HL-60/S4 treated with phorbol 12-myristate 13-acetate at 8.2 ng/mL for 4 days and 3 days (cell line): Measurements from ENCODE around the gene ARID3A.
"Not testable (repeated sequence)": the region's sequence is repeated elsewhere in the genome, so short reads cannot be mapped to it uniquely, and the experiment has no call there.

ENCODE experiments used
- in situ Hi-C: fragments of 300-500 bp; cut with MboI; formaldehyde crosslinking; loops from 2 replicates; pipeline ENCODE4 v1.15.0; 2022; ENCODE audit warnings: low sequenced_read_pairs

The ARID3A gene

DNA sequence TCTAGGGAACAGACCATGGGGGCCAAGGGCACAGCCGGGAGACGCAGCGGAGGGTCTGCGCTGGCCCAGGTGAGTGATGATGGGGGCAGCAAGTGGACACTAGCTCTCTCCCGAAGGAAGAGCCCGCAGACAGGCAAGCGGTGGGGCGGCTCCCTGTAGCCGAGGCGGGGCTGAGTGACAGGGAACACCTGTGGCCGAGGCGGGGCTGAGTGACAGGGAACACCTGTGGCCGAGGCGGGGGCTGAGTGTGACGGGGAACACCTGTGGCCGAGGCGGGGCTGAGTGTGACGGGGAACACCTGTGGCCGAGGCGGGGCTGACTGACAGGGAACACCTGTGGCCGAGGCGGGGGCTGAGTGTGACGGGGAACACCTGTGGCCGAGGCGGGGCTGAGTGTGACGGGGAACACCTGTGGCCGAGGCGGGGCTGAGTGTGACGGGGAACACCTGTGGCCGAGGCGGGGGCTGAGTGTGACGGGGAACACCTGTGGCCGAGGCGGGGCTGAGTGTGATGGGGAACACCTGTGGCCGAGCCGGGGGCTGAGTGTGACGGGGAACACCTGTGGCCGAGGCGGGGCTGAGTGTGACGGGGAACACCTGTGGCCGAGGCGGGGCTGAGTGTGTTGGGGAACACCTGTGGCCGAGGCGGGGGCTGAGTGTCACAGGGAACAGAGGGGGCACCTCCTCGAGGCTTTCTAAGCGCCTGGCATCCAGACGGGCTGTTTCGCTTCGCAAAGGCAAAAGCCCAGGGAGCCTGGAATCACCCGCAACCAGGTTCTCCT is 34.2 kb upstream of the ARID3A start:
- in situ Hi-C loops: not testable (repeated sequence)

- in situ Hi-C loops: no loop called here
Observed at GRCh38 chr19:892243-892893, 33.5 kb upstream of the ARID3A start.

GRCh38 chr19:892894-893689 is 32.7 kb upstream of the ARID3A start, which contains the start of the genes MED16 and RNU6-9:
TSS of gene MED16 (minus strand) at chr19:893187. CDS start at chr19:891131, 2,056 bp downstream.
TSS of gene RNU6-9 (plus strand) at chr19:893484.
- in situ Hi-C loops: no loop called here

DNA sequence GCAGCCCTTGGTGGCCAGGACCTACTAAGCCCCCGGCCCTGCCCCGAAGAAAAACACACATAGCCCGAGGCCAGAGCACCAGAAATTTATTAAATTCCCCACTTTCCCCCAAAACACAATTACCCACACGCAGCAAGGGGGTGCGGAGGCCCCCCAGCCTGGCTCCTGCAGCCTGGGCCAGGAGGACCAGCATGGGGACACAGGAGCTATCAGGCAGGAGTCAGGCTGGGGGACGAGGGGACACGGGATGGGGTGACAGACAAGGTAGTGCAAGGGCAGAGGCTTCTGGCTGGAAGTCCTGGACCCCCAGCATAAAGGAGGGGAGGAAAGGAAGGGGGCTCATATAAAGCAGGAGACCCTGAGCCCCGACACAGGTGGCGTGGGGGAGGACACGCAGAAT is 29.4 kb upstream of the ARID3A start:
- in situ Hi-C loops: no loop called here

DNA sequence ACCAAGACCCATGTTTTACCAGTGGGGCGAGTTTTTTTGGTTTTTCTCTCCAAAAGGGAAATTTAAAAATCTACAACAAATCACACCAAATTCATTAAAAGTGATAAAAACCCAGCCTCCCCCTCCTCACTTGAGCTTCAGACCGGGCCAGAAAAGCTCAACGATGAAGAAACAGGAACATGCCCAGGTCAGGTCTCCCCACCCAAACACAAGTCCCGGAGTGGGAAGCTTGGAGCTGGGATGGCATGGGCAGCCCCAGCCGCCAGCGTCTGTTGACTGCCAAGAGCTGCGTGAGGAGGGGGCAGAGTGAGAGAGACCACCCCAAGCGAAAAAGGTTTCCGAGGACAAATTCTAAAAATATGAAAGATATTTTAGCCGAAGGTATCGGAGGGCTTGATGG is 28.8 kb upstream of the ARID3A start:
- in situ Hi-C loops: no loop called here

GRCh38 chr19:897442-898039 is 28.3 kb upstream of the ARID3A start:
- in situ Hi-C loops: no loop called here

DNA sequence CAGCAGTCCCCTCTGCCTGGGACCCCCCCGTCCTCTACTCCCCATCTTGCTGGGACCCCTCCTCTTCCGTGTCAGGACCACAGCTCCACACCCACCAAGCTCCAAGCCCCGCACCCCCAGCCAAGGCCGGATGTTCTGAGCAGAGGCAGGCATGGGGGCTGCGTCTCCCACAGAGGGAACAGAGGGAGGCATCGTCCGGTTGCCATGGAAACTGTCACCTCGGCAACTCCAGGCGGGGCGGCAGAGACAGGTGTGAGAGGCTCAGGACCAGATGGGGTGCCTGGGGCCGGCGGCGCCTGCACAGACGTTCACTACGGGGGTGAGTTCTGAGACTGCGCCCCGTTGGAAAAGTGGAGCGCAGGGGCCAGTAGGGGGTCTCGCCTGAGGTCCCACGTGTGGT is 27.2 kb upstream of the ARID3A start:
- in situ Hi-C loops: no loop called here

DNA sequence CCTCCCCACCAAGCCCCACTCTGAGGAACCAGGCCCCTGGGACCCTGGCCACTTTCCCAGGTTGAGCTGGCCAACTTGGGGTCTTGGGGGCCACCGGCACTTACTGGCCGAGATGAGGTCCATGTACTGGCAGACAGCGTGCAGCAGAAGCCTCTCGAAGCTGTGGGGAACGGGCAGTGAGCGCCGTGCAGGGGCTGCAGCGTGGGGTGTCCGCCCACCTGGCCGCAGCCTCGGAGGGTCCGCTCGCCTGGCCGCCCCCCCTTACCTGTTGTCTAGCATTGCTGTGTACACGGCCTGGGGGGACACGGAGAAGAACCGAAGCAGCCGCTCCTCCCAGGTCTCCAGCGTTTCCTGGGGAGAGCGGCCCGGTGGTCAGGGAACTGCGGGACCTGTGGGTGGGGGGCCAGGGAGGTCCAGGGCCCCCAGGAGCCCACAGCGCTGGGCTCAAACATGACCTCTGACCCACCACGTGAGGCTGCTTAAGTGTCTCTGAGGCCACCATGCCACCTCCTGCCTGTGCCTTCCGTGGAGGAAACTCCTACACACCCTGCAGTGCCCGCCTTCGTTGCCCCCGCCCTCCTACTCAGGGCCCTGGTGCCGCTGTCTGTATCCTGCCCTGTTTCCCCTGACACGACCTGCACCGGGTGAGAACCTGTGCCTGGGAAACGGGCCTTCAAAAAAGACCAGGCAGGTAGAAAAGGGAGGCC is 26.3 kb upstream of the ARID3A start:
- in situ Hi-C loops: no loop called here

DNA sequence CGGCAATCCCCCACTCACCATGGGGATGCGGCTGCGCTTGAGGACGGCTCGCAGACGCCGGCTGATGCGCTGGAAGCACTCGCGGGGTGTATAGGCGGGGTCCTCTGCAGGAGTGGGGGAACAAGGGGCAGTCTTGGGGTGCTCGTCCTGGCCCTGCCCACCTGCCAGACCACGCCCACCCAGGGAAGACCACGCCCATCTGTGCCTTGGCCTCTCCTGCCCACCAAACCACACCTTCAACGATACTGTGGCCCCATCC is 25.9 kb upstream of the ARID3A start:
- in situ Hi-C loops: no loop called here

DNA sequence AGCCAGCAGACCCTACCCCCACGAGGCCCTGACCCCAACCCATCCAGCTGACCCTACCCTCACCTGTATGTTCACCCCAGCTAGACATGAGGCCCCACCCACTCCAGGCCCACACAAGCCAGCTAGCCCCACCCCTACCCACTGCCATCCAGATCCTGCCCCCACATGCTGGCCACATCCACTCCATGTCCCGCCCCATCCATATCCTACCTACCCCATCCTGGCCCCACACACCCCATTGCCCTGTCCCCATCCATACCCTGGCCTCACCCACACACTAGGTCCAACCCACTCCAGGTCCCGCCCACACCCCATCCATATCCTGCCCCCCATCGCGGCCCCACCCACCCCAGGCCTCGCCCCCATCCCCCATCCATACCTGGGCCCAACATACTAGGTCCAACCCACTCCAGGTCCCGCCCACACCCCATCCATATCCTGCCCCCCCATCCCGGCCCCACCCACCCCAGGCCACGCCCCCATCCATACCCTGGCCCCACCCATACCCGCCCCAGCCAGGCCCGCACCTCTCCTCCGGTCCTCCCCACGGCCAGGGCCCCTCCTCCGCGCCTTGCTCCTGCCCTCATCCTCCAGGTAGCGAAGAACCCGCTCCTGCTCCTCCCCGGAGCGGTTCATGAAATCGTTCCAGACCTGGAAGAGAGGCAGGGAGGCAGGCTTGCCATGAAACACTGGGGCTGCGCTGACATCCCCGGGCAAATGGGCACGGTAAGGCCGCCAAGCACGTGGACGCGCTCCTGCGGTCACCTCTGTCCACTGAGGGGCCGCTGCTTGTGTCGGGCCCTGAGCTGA is 25.3 kb upstream of the ARID3A start:
- in situ Hi-C loops: no loop called here

DNA sequence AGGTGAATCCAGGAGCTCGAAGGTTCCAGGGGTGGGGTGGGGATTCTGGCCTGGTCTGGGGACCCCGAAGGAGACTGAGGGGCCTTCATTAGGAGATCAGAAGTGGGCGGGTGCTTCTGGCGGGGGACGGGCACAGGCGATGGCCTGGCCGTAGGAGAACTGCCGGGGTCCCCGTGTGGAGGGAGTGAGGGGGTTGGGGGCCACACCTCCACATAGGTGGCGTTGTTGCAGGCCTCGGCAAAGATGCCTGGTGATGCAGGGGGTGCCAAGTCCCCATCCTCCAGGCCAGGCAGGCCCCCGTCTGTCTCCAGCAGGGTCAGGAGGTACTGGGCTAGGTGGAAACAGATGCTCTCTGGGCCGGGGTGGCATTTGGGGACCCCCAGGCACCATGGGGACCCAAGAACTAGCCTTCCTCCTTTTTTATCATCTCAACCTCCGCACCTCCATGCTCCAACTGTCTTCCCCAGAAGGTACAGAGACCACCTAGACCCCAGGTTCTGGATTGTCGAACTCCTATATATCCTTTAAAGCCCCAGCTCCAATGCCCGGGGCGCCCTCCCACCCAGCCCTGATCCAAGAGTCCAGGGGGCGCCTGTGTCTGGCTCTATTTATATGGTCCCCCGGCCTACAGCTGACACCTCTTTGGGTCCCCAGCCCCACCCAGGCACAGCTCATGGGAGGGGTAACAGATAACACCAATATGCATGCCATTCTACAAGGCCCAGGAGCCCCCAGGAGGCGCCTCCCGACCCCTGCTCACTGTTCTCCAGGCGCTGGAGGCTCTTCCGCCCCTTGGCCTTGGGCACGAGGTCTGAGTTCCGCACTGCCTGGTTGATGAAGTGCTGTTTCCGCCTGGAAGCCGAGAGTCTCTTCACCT is 24.4 kb upstream of the ARID3A start:
- in situ Hi-C loops: no loop called here

- in situ Hi-C loops: no loop called here
Observed at GRCh38 chr19:902093-902370, 23.8 kb upstream of the ARID3A start.

GRCh38 chr19:902446-903226 is 23.2 kb upstream of the ARID3A start:
- in situ Hi-C loops: no loop called here

DNA sequence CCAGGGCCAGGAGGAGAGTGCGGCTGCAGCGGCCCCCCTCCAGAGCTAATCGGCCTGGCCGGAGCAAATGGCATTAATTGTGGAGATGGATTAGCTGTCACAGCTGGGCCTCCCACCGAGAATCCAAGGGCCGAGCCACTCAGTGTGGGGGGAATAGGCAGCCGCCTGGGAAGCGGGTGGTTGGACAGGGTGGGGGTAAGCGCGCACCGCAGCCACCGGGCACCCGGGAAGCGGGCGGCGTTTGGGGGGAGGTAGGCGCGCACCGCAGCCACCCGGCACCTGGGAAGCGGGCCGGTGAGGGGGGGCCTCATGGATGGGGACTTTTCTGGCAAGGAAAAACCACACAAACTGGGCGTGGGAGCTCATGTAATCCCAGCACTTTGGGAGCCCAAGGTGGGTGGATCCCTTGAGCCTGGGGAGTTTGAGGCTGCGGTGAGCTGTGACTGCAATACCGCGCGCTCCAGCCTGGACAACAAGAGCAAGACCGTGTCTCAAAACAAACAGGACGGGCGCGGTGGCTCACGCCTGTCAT is 22.5 kb upstream of the ARID3A start:
- in situ Hi-C loops: no loop called here

- in situ Hi-C loops: no loop called here
Observed at GRCh38 chr19:904545-904944, 21.3 kb upstream of the ARID3A start.

GRCh38 chr19:906480-906879 is 19.4 kb upstream of the ARID3A start:
- in situ Hi-C loops: no loop called here

- in situ Hi-C loops: no loop called here
Observed at GRCh38 chr19:907183-907853, 18.5 kb upstream of the ARID3A start.
